IPS-18c (cell line): ENCODE results near the gene DAZAP2.

Experiments used
- H3K4me3 ChIP-seq: 2 replicates; pipeline ENCODE4 v1.7.0; 2013; ENCODE audit warnings: low read depth, mild to moderate bottlenecking, low read length, moderate library complexity; ENCODE audit not compliant: insufficient read depth
- H3K9me3 ChIP-seq: one replicate; pipeline ENCODE4 v1.6.1; 2013; ENCODE audit warnings: mild to moderate bottlenecking, low read length, moderate library complexity; ENCODE audit not compliant: control insufficient read depth, insufficient read depth

The DAZAP2 gene, protein sequence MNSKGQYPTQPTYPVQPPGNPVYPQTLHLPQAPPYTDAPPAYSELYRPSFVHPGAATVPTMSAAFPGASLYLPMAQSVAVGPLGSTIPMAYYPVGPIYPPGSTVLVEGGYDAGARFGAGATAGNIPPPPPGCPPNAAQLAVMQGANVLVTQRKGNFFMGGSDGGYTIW

DNA sequence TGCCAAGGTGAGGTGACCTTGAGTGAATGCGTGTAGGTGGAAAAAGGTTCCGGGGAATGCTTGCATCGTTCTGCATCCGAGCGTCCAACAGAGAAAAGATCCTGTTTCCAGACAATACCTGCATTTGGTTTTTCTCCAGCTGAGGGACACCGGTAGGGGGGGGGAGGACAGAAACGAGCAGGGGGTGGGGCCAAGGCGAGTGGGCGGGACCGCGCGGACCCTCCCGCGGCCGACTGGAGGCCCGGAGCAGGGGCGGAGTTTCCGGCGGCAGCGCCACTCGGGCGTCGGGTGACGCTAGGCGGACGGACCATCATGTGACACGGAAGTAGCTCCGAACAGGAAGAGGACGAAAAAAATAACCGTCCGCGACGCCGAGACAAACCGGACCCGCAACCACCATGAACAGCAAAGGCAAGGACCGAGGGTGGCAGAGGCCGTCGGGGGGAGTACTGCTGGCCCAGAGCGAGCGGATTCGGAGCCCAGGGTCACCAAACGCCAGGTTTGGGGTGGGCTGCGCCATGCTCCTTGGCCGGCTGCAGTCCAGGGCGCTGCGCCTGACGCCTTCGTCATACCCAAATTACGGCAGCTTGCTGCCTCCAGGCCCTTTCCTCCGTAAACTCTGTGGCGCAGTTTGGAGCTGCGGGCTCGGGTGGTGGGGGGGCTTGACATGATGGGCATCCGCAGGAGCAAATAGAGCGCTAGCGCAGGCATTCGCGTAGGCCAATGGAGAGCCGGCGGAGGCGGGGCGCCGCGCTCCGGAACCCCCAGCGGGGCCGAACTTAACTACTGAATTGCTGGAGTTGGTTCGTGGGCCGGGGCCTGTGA lies at the start of gene DAZAP2:
Gene DAZAP2, plus strand, starts transcription at position 317 of the 825 bp plus-strand sequence. Its CDS starts 82 bp downstream, at position 399.
- Histone ChIP-seq H3K9me3 (no peaks in the 10 kb centered on the region), H3K4me3 (peak within 1 kb of the TSS; percentile 100)

DNA sequence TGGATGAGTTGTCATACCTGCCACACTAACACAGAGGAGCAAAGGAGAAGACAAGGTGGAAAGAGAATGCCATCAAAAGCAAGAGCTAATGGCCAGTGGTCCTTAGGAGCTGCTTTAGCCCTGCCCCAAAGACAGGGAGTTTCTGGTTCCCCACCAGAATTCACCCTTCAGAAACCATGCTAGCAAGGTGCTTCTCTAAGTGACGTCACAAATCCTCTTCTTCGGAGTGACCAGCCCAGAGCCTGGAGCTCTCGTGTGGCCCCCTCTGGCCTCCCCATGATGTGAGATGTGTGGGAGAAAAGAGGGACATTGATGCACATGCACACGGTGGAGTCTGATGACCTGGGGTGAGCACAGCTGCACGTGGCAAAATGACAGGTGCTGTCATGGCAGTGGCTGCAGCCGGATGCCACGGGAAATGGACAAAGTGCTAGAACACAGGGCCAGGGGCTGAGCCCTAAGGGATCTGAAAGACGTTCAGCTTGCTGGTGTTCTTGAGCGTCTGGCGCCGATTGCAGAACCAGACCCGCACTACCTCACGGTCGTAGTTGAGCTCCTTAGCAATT lies 48.8 kb upstream of the DAZAP2 start:
- no peak overlapping the region for H3K4me3 ChIP-seq
- H3K9me3 ChIP-seq, result no peaks in the 10 kb centered on the region

DNA sequence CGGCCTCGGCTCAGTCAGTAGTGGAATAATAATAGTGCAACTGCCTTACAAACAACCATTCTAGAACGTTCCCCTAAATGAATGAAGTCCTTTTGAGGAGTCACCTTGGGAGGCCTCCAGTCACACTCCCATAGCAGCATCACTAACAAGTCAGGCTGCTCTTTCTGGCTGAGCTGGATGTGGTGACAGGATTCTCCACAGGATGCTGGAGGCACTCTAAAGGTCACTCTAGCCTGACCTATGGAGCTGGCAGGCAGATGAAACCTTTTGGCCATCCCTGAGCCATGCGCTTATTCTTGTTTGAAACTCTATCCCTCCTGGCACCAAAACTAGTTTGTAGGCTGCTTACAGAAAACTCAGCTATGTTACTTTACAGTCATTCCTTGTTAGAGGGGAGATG lies 47.8 kb upstream of the DAZAP2 start:
- no peak overlapping the region for H3K4me3 ChIP-seq
- no peaks in the 10 kb centered on the region for H3K9me3 ChIP-seq

DNA sequence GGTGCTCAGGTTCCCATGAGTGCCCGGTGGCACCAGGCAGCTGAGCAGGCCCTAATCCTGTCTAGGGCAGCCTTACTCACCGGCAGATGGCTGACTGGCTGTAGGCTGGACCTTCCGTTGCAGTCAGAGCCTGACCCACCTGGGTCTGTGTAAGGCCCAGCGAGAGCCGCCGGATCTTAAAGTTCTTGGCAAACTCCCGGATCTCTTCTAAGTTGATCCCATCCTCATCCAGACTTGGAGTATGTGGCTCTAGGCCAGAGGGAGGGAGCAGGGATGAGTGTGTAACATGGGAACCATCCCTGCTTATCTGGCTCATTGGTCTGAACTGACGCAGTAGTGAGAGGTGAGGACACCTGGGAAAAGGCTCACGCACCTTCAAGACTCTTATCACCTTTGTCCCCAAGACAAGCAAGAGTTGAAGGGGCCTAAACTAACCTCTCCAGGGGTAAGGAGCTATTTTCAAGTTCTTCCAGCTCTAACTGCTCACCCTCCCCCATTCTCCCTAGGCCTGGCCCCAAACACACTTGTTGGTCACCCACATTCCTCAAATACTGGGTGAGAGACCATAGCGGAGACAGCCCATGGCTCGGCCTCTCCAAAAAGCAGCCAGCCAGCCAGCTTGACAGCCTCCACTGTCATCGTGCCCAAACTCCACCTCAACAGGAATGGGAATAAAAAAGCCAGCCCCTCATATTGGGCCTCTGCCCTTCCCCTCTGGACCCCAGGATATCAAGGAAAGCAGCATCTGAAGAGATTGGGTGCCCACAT lies 46.9 kb upstream of the DAZAP2 start:
- Histone ChIP-seq H3K9me3 (no peaks in the 10 kb centered on the region), H3K4me3 (no peak overlapping the region)

DNA sequence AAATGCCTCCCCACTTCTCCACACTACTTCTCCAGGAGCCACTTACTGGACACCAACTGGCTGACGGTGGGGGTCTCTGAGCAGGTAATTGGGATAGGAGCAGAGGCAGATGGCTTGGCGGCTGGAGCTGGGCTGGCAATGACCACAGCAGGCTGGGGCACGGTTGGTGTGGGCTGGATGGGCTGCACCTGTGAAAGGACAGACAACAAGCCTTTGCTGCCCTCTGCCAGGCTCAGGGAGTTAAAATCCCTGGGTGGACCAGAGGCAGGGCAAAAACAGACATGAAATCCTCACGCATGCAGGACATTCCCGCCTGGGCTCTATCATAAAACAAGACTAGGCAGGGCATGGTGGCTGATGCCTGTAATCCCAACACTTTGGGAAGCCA lies 46.3 kb upstream of the DAZAP2 start:
- H3K4me3 ChIP-seq, result no peak overlapping the region
- H3K9me3 ChIP-seq, result no peaks in the 10 kb centered on the region

DNA sequence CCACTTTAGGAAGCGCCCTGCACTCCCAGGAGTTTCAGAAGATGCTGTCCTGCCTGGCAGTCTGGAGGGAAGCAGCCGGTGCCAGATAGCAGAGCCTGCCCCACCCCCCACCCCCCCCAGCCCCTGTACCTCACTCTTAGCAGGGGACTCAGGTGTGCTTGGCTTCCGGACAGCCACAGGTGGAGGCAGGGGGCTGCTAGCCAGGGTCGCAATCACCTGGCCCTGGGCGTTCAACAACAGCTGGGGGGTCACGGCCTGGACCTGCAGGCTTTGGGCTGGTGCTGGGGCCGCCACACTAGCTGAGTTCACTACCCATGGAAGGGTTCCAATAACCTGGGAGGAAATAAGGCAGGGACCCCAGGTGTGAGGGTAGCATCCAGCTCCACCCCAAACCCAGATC lies 42.8 kb upstream of the DAZAP2 start:
- no peaks in the 10 kb centered on the region for H3K9me3 ChIP-seq
- H3K4me3 ChIP-seq, result no peak overlapping the region

DNA sequence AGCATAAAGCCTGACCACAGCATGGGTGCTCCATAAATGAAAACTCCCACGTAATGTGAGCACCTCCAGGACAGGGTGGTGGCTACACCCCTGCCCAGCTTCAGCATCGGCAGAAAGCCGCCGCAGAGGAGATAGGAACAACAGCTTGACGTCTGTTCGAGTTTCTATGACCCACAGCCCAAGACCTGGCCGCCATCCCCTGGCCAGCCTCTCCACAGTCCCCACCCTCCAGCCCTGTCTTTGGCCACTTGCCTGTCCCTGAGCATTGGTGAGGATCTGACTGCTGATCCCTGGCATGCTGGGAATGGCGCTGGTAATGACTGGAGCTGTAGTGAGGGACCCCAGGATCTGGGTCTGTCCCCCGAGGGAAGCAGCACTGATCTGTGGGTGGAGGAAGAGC lies 42.1 kb upstream of the DAZAP2 start:
- Histone ChIP-seq H3K9me3 (no peaks in the 10 kb centered on the region), H3K4me3 (no peak overlapping the region)

DNA sequence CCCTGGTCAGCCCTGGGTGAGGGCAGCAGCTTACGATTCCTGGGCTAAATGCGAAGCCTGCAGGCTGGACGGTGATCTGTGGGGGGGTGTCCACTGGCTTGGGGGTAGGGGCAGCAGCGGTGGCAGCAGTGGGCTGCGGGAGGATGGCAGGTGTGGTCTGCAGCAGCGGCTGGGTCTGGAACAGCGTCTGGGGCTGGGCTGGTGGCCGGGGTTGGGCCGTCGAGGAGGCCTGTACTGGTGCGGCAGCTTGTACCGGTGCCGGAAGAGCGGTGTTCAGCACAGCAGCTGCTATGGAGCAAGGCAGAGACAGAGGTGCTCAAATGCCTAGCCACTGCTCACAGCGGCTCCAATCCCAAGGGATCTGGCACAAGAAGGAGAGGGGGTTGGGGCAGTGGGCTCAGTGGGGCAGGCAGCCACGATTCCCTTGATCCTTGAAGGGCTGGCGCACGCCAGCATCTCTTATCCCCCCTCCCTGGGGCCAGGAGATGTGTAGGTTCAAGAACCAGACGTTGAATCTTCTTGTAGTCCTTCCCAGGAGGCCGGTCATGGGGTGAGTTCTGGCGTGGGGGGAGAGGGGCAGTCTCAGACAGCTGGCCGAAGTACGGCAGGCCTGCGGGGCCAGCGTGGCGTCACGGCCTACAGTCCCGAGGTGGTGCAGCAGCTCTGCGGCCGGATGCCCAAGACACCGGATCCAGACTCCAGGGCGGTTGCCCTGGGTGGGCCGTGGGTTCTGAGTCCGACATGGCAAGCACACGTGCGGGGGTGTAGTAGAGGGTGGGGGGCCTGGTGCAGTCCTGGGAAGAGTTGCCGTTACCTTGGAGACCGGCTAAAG lies 40.7 kb upstream of the DAZAP2 start:
- H3K9me3 ChIP-seq, result no peaks in the 10 kb centered on the region
- H3K4me3 ChIP-seq, result no peak overlapping the region

DNA sequence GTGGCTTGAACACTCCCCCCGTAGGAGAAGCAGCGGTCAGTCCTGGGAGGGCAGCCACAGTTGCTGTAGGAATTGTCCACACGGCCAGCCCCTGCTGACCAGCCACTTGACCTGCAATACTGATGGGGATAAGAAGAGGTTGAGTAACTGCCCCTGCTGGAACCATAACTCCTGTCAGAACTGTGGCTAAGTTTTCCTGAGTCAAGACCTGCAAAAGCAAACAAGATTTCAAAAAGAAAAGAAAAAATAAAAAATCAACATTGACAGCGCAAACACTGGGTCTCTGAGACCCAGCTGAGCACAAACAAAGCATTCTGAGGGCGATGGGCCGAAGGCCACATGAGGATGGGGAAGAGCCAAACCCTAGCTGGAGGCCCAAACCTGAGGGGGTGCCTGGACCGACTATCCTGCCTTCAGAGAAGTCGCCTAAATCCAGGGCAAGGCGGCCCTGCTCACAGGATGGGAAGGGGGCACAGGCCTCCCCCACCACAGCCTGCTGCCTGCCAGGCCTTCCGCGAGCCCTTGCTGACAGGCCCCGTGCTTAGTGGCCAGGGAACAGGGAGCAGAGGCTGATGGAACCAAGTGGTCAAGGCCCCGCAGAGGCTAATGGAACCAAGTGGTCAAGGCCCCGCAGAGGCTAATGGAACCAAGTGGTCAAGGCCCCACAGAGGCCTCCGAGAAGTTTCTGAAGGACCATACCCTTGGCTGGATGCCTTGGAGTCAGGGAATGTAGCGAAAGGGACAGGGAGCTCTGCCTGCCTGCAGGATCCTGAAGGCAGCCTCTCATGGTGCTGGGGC lies 39.9 kb upstream of the DAZAP2 start:
- H3K9me3 ChIP-seq, result no peaks in the 10 kb centered on the region
- H3K4me3 ChIP-seq, result no peak overlapping the region

DNA sequence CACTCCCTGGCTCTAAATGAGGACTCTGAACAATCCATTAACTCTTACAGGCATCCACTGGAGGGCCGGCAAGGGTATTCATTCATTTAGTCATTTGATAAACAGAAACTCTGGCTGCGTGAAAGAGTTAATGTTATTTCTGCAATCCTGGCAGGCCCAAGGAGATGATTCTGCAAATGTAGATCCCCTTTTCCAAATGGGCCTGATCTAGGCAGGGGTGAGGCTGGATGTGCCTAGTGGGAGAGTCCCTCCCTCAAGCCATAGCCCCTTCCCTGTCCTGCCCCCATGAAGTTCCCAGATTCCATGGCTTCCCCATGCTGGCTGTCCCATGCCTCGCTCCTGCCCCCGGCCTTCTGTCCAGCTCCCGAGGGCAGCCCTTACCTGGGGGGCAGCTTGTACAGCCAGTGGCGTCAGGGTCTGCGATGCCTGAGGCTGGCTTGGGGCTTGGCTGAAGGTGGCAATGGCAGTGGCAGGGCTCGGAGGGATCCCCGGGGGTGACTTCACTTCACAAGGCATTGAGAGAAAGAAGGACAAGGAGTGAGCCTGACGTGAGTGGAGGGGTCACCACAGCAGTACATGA lies 39.2 kb upstream of the DAZAP2 start:
- Histone ChIP-seq H3K4me3 (no peak overlapping the region), H3K9me3 (no peaks in the 10 kb centered on the region)

DNA sequence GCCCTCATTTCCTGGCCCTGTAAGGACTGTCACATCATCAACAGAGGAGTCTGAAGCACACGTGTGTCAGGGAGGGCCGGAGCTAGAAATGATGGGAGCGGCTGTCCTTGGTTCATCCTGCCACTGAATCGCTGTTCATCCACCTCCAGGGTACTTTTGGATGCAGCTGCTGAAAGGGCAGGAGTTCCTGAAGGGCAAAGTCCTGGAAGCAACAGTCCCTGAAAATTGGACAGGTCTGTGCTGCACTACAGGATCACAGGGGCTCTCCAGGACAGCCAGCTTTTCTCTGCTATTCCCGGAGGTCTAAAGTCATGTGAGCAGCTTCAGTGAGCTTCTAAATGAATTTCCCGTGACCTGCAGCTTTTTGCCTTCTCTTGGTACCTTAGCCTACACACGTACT lies 38.5 kb upstream of the DAZAP2 start:
- Histone ChIP-seq H3K9me3 (no peaks in the 10 kb centered on the region), H3K4me3 (no peak overlapping the region)

DNA sequence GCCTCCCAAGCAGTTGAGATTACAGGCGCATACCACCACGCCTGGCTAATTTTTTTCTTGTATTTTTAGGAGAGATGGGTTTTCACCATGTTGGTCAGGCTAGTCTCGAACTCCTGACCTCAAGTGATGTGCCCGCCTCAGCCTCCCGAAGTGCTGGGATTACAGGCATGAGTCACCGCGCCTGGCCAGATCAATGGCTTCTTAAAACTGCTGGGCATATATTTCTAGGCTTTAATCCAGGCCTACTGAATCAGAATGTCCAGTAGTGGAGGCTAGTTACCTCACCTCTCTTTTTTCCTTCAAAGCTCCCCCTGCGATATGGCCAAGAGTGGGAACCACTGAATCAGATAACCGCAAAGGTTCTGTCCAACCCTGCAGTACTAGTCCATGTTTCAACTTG lies 37.8 kb upstream of the DAZAP2 start:
- Histone ChIP-seq H3K9me3 (no peaks in the 10 kb centered on the region), H3K4me3 (no peak overlapping the region)

DNA sequence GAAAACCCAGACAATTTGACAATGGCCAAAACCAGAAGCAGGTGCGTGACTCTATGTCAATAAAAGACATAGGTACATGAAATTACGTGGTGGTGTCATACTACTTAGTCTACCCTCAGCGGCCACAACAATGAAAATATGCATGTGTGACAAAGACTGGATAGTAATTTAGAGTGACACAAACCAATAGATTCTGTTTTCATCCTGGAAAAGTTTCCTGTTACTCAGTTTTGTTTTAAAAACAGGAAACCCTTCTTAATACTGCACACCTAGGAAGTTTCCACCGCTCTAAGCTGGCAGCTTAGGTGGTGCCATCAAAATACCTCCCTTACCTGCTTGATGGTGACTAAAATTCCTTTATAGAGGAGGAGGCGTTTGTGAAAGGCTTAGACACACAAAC lies 35.9 kb upstream of the DAZAP2 start:
- H3K4me3 ChIP-seq, result no peak overlapping the region
- no peaks in the 10 kb centered on the region for H3K9me3 ChIP-seq

DNA sequence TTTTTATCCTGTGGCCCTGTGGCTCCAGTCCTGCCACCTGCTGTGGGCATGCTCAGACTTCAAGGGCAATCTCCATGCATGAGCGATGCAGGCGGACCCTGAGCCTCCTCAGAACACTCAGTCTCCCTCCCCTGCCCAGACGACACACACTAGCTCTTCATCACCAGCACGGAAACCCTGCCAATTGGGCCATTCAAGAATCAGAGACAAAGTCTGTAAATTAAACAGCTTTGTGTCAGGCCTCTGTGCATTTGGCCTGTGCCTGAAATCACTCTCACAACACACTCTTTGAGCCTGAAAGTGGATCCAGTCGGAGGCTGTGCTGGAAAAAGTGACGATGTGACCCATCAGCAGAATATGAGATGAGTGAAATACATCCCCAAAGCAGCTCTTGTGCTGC lies 33.3 kb upstream of the DAZAP2 start:
- Histone ChIP-seq H3K4me3 (no peak overlapping the region), H3K9me3 (no peaks in the 10 kb centered on the region)

DNA sequence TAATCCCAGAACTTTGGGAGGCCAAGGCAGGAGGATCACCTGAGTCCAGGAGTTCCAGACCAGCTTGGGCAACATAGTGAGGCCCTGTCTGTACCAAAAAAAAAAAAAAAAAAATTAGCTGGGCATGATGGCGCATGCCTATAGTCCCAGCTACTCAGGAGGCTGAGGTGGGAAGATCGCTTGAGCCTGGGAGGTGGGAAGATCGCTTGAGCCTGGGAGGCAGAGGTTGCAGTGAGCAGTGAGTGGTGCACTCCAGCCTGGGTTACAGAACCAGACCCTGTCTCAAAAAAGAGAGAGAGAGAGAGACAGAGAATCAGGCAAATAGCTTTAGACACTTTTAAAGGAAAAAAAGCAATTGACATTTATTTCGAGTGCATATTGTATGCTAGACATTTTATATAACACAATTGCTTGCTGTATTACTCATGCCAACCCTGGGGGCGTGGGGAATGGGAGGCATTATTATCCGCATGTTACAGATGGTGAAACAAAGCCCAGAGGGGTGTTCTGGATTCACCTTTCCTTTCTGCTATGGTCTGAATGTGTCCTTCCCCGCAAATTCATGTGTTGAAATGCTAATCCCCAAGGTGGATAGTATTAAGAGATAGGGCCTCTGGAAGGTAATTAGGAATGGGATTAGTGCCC lies 30.5 kb upstream of the DAZAP2 start:
- Histone ChIP-seq H3K4me3 (no peak overlapping the region), H3K9me3 (no peaks in the 10 kb centered on the region)

DNA sequence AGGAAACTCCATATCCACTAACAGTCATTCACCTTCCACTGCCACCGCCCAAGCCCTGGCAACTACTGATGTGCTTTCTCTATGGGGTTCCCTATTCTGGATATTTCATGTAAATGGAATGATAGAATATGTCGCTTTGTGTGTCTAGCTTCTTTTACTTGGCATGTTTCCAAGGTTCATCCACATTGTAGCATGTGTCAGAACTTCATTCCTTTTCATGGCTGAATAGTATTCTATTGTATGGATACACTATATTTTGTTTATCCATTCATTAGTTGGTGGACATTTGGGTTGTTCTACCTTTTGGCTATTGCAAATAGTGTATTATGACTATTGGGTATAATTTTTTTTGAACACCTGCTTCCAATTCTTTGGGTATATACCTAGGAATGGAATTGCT lies 29.4 kb upstream of the DAZAP2 start:
- no peak overlapping the region for H3K4me3 ChIP-seq
- H3K9me3 ChIP-seq, result no peaks in the 10 kb centered on the region
